Gastrocnemius medialis (tissue), 4 donors: ENCODE results near the gene ENTREP1. TPM values are rescaled to one million over a fixed set of nuclear protein-coding genes. Genes with fewer than 3 reads are reported as not detected.
A peak's percentile ranks its signal among the peaks of the same experiment; 100 is the strongest.

Experiments
- ATAC-seq, 2 donors: fragments of 150-250 bp; one replicate each; pipeline ENCODE4 v1.9.1; 2016
- DNase-seq, 2 donors: peaks; one replicate each; pipeline ENCODE4 v3.0.0-alpha.2; 2019
- H3K27ac ChIP-seq, 4 donors: fragments of 200-600 bp; sonication (generic); 1 replicate in 1 of 4; 2 replicates in 3 of 4; pipeline ENCODE4 v1.5.1; 2016 to 2018; ENCODE audit warnings: mild to moderate bottlenecking in 2 of 4, moderate library complexity in 1 of 4
- H3K27me3 ChIP-seq, 3 donors: fragments of 200-600 bp; sonication (generic) in 2 of 3; 1 replicate in 1 of 3; 2 replicates in 2 of 3; pipeline versions ENCODE4 v1.5.1 to v1.6.0; 2016 to 2019; ENCODE audit warnings: mild to moderate bottlenecking in 1 of 3, moderate library complexity in 1 of 3
- H3K36me3 ChIP-seq, 2 donors: fragments of 200-600 bp; sonication (generic) in 1 of 2; one replicate each; pipeline ENCODE4 v1.5.1; 2017 to 2018
- H3K4me1 ChIP-seq, 2 donors: fragments of 200-600 bp; sonication (generic) in 1 of 2; one replicate each; pipeline ENCODE4 v1.5.1; 2016 to 2017; ENCODE audit warnings: mild to moderate bottlenecking in 2 of 2
- H3K4me3 ChIP-seq, 4 donors: fragments of 200-600 bp; sonication (generic) in 3 of 4; 1 replicate in 1 of 4; 2 replicates in 3 of 4; pipeline ENCODE4 v1.5.1; 2016 to 2019; ENCODE audit warnings: mild to moderate bottlenecking in 2 of 4
- H3K9me3 ChIP-seq, 3 donors: fragments of 200-600 bp; sonication (generic) in 2 of 3; 1 replicate in 1 of 3; 2 replicates in 2 of 3; pipeline ENCODE4 v1.5.1; 2016 to 2019
- POLR2A ChIP-seq, 2 donors: fragments of 450-650 bp; IDR thresholded peaks; one replicate each; pipeline ENCODE4 v1.6.1; 2017; ENCODE audit warnings: antibody characterized with exemption in 2 of 2, mild to moderate bottlenecking in 2 of 2, moderate library complexity in 2 of 2
- in situ Hi-C, 4 donors: fragments of 200-750 bp; cut with MboI; loops; one replicate each; pipeline versions ENCODE4 v1.15.0 to v1.8.0; 2017; ENCODE audit warnings: low sequenced_read_pairs in 4 of 4
- intact Hi-C: fragments of 100-400 bp; cut with DNase I; formaldehyde crosslinking; loops from one replicate; pipeline ENCODE4 v1.15.1; 2023; ENCODE audit warnings: low total_unique reads
- total RNA-seq, 4 donors: library from RNA; depleted of rRNA; stranded (reverse); fragments of >200 nt; gene quantifications; one replicate each; pipeline versions ENCODE4 v1.1.0 to v1.2.3, GENCODE V29; 2016
- TF ChIP-seq, protein P1 (sequence below), 5 experiments: fragments of 450-650 bp in 3 of 5; fragments of 200-600 bp in 2 of 5; sonication (generic) in 2 of 5; IDR thresholded peaks in 4 of 5; conservative IDR thresholded peaks in 1 of 5; 1 replicate in 4 of 5; 2 replicates in 1 of 5; pipeline ENCODE4 v1.5.1; 2016 to 2019; ENCODE audit warnings: antibody characterized with exemption in 5 of 5, mild to moderate bottlenecking in 3 of 5, moderate library complexity in 3 of 5

ENTREP1 gene
- total RNA-seq, 4 donors from 2014 or later: 10.8 to 26.8 (median 17.1) TPM

DNA sequence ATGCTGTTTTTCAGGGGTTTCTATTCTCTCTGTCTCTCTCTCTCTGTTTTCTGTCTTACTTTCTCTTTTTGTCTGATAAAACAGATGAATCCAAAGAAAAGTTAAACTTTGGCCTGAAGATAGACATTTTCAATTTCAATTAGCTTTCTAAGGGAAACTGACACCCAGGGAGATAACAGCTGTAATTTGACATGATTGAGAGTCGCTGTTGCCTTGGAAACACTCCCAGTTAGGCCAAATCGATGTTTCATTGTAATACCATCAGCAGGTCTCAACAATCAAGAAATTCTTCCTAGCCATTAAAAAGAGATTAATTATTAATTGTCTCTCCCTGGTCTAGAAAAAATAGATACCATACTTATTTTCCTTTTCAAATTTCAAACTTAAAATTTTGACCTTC is 53.0 kb downstream of the ENTREP1 start:
- intact Hi-C loops: no loop called here
- Histone ChIP-seq H3K4me3 (no peak overlapping the region), H3K36me3 (no peaks in the 10 kb centered on the region), H3K27ac (peak overlapping the region; percentile 90 to 98 (median 96)), H3K4me1 (peaks cover 57 to 63% of the 10 kb centered on the region in 2 donors), H3K9me3 (no peaks in the 10 kb centered on the region), H3K27me3 (no peaks in the 10 kb centered on the region)
- TF ChIP-seq POLR2A (IDR thresholded peaks at IDR 0.05): no peak
- TF ChIP-seq, protein P1, sequence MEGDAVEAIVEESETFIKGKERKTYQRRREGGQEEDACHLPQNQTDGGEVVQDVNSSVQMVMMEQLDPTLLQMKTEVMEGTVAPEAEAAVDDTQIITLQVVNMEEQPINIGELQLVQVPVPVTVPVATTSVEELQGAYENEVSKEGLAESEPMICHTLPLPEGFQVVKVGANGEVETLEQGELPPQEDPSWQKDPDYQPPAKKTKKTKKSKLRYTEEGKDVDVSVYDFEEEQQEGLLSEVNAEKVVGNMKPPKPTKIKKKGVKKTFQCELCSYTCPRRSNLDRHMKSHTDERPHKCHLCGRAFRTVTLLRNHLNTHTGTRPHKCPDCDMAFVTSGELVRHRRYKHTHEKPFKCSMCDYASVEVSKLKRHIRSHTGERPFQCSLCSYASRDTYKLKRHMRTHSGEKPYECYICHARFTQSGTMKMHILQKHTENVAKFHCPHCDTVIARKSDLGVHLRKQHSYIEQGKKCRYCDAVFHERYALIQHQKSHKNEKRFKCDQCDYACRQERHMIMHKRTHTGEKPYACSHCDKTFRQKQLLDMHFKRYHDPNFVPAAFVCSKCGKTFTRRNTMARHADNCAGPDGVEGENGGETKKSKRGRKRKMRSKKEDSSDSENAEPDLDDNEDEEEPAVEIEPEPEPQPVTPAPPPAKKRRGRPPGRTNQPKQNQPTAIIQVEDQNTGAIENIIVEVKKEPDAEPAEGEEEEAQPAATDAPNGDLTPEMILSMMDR (IDR thresholded peaks at IDR 0.05 in 4 of 5, conservative IDR thresholded peaks at IDR 0.05 in 1 of 5): no peak
- in situ Hi-C loops: loop anchor here in 1 of 4 donors (25.0 kb wide), 1 partner anchor 1234 kb away; no protein-coding TSS in a partner anchor
- DNase-seq (no peak), ATAC-seq (no peak)

DNA sequence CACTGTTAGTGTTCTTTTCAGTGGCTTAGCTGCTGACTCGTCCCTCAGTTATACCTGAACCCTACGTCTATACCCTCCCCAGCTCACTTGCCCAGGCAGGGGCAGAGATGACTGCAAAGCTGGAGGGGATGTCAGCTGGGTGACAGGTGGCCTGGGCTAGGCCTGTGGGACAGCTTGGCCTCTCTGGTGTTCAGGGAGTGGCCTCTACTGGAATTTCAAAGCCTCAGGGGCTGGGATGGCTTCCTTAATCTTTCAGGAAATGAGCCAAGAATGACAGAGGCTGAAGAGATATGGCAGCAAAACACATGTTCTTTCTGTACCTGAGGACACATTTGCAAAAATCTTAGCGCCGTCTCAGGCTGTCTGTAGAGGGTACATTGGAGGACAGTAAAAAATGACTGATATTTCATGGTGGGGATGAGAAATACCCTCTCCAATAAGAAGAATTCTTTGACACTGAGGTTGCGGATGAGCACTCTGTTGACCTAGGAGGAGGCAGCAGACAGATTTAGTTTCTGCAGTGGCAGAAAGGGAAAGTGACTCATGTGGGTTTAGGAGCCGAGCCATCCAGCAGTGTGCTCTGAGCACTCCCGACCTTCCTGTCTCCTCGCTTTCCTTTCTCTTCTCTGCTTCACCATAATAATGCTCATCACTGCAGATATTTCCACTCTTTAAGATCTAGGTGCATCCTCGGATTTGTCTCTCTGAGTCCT is 54.4 kb downstream of the ENTREP1 start:
- Histone ChIP-seq H3K9me3 (no peaks in the 10 kb centered on the region), H3K27me3 (no peaks in the 10 kb centered on the region), H3K27ac (peak overlapping the region; percentile 90 to 98 (median 96)), H3K4me3 (peak overlapping the region; percentile 42 to 56 (median 45)), H3K36me3 (no peaks in the 10 kb centered on the region), H3K4me1 (peaks cover 61 to 64% of the 10 kb centered on the region in 2 donors)
- ATAC-seq (peak; percentile 86), DNase-seq (peak; percentile 85 to 90)
- TF ChIP-seq POLR2A (IDR thresholded peaks at IDR 0.05): peak; percentile 28 to 44
- TF ChIP-seq, protein P1 (IDR thresholded peaks at IDR 0.05 in 4 of 5, conservative IDR thresholded peaks at IDR 0.05 in 1 of 5): no peak
- intact Hi-C loops (no loop called here), in situ Hi-C loops (loop anchor here in 1 of 4 donors (25.0 kb wide), 1 partner anchor 1233 kb away; no protein-coding TSS in a partner anchor)

DNA sequence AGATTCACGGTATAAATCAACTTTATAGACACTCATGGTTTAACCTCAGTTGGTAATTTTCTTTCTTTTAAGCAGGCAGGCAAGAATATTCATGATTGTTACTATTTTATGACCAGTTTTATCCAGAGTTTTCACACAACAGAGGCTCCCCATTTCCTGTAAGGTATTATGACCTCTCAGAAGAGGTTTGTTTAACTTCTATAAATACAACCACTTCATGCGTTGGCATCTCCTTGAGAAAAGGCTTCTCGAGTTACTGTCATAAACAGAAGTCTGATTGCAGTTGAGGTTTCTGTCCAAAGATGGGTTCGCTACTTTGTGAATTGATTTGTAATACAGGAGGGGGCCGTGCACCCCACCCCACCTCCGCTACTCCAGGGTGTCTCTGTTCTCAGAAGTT is 55.3 kb downstream of the ENTREP1 start:
- in situ Hi-C loops: loop anchor here in 2 of 4 donors (10.0 to 25.0 kb wide), 2 partner anchors 56 to 1232 kb away; partner anchors contain the start of gene ENTREP1 (in 1 of the 2)
- Histone ChIP-seq H3K4me3 (peak overlapping the region; percentile 42 to 56 (median 45)), H3K27me3 (no peaks in the 10 kb centered on the region), H3K4me1 (peaks cover 64 to 65% of the 10 kb centered on the region in 2 donors), H3K36me3 (no peaks in the 10 kb centered on the region), H3K9me3 (no peaks in the 10 kb centered on the region), H3K27ac (peak overlapping the region; percentile 90 to 98 (median 96))
- DNase-seq (peak; percentile 27 to 31), ATAC-seq (peak; percentile 73 to 77)
- TF ChIP-seq POLR2A (IDR thresholded peaks at IDR 0.05): no peak
- TF ChIP-seq, protein P1 (IDR thresholded peaks at IDR 0.05 in 4 of 5, conservative IDR thresholded peaks at IDR 0.05 in 1 of 5): no peak
- intact Hi-C loops: loop anchor here (2.0 to 10.0 kb wide), 5 partner anchors 16 to 1234 kb away; partner anchors contain the start of genes ENTREP1 and KLF9

DNA sequence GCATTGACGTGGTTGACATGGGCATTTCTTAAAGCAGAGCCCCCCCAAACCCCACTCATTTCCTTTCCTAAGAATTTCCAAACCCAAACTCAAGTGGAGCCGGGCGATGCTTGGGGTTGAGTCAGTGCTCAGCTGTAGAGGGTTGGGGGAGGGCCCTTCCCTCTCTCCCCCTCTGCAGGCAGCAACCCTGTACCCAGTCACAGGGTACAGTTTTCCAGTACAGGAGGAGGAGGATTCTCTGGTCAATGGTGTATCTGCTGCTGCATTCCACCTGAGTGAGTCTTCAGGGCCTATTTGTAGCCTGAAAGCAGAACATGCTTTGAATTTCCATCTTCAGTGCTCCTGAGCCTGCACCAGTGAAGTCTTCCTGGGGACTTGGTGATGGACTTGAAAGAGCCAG is 55.8 kb downstream of the ENTREP1 start:
- peak overlapping the region; percentile 90 to 98 (median 96) for H3K27ac ChIP-seq
- peak; percentile 70 to 80 for ATAC-seq

More for the DNA sequence above, 55.8 kb downstream of the ENTREP1 start:
- H3K4me3 ChIP-seq: peak overlapping the region; percentile 42 to 56 (median 45)
- H3K9me3 ChIP-seq: no peaks in the 10 kb centered on the region
- H3K36me3 ChIP-seq: peaks cover 0 to 3% of the 10 kb centered on the region in 2 donors
- TF ChIP-seq, protein P1 (IDR thresholded peaks at IDR 0.05 in 4 of 5, conservative IDR thresholded peaks at IDR 0.05 in 1 of 5): no peak
- no peak for TF ChIP-seq POLR2A (IDR thresholded peaks at IDR 0.05)
- peak; percentile 76 to 78 for DNase-seq
- no peaks in the 10 kb centered on the region for H3K27me3 ChIP-seq
- intact Hi-C loops (loop anchor here (2.0 to 10.0 kb wide), 5 partner anchors 16 to 1234 kb away; partner anchors contain the start of genes ENTREP1 and KLF9), in situ Hi-C loops (loop anchor here in 2 of 4 donors (10.0 to 25.0 kb wide), 2 partner anchors 56 to 1231 kb away; partner anchors contain the start of gene ENTREP1 (in 1 of the 2))
- H3K4me1 ChIP-seq: peaks cover 59 to 64% of the 10 kb centered on the region in 2 donors
